NK-92 (cell line): ENCODE data around the gene ZNF248.
A peak's percentile ranks its signal among the peaks of the same experiment; 100 is the strongest.
"Not testable (repeated sequence)": the region's sequence is repeated elsewhere in the genome, so short reads cannot be mapped to it uniquely, and the experiment has no call there.

Experiments used
- DNase-seq: peaks from one replicate; lab custom pipeline; 2025; ENCODE audit not compliant: unreplicated experiment; lab: John Stamatoyannopoulos, UW

Gene ZNF248

GRCh38 chr10:37857287-37858211 lies at the start of gene ZNF248:
TSS of gene ZNF248 (minus strand) at chr10:37857610. CDS start at chr10:37856310, 1,300 bp downstream.
- DNase-seq: peak; percentile 52

- DNase-seq: no peak
These were observed 49.0 kb upstream of the ZNF248 start for GRCh38 chr10:37906382-37906781.

GRCh38 chr10:37896436-37896835 lies 39.0 kb upstream of the ZNF248 start:
- no peak for DNase-seq

DNA sequence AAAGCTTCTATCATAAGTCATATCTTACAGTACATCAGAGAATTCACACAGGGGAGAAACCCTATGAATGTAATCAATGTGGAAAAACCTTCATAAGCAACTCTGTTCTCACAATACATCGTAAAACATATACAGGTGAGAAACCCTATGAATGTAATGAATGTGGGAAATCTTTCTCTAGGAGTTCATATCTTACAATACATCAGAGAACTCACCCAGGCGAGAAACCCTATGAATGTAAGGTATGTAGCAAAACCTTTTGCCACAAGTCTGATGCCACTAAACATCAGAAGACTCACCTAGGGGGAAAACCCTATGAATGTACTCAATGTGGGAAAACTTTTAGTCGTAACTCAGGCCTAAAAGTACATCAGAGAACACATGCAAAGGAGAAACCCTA lies 38.3 kb upstream of the ZNF248 start:
- no peak for DNase-seq

GRCh38 chr10:37885850-37886249 lies 28.4 kb upstream of the ZNF248 start:
- no peak for DNase-seq

- DNase-seq: no peak
These were observed 15.5 kb upstream of the ZNF248 start for GRCh38 chr10:37872955-37873354.

GRCh38 chr10:37872283-37872682 lies 14.9 kb upstream of the ZNF248 start:
- DNase-seq: no peak

DNA sequence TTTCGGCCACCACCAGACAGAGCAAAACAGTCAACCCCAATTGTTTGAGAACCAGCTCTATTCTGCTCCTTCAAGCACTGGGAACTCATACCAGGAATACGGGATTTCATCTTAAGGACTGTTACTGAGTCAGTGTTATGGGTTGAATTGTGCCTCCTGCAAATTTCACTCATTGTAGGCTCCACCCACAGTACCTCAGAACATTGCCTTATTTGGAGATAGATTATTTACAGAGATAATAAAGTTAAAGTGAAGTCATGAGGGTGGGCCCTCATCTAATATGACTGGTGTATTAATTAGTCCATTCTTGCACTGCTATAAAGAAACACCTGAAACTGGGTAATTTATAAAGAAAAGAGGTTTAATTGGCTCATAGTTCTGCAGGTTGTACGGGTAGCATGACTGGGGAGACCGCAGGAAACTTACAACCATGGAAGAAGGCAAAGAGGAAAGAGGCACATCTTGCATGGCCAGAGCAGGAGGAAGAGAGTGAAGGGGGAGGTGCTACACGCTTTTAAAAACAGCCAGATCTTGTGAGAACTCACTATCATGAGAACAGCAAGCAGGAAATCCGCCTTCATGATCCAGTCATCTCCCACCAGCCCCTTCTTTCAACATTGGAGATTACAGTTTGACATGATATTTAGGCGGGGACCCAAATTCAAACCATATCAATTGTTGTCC lies 14.3 kb upstream of the ZNF248 start:
- no peak for DNase-seq

DNA sequence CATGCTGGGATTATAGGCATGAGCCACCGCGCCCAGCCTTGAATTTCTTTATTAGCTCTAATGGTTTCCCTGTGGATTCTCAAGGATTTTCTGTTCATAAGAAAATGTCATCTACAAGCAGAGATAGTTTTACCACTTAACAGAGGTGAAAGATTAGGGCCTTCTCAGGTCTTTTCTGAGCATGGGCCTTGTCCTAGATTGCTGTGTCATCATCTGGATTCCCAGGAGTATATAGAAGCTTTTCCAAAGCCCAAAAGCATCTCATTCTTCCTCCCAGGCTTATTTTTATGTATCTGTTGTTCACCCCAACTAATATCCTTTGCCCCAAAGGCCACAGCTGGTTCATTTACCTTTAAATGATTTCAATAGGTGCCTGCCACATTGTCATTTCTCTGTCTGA lies 13.7 kb upstream of the ZNF248 start:
- DNase-seq: no peak

- no peak for DNase-seq
These were observed 11.4 kb upstream of the ZNF248 start for GRCh38 chr10:37868796-37869195.

DNA sequence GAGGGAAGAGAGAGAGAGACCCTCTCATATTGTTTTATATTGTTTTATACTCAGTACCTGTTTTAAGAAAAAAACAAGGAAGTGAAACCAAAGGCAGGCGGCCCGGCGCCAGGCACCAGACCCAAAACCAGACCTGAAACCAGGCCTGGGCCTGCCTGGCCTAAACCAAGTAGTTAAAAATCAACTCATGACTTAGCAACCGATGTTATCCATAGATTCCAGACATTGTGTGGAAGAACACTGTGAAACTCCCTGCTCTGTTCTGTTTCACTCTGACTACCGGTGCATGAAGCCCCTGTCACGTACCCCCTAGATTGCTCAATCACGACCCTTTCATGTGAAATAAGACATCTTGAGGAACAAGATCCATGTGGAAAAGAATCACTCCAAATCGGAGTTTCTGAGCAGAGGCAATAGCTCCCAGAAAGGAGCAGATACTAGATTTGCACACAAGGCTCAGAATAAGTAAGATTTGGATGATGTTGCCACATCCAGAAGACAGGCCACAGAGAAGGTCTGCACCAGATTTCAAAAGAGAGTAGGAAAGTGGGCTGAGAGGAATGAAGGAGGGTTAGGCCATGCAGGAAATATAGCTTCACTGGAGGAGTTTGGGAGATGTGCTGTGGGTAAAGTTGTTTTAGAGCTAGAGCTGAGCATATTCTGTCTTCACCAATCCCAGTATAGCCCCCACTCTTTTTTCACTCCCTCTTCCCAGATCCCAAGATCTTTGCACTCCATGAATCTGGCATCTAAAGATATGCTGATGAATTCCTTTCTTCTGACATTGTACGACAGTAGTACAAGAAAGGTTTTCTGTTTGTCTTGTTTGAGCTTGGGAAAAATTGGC lies 8.8 kb upstream of the ZNF248 start:
- peak; percentile 1 for DNase-seq

- DNase-seq: no peak
These were observed 7.9 kb upstream of the ZNF248 start for GRCh38 chr10:37865264-37865663.

- DNase-seq: no peak
These were observed 3.2 kb upstream of the ZNF248 start for GRCh38 chr10:37860494-37861190.

DNA sequence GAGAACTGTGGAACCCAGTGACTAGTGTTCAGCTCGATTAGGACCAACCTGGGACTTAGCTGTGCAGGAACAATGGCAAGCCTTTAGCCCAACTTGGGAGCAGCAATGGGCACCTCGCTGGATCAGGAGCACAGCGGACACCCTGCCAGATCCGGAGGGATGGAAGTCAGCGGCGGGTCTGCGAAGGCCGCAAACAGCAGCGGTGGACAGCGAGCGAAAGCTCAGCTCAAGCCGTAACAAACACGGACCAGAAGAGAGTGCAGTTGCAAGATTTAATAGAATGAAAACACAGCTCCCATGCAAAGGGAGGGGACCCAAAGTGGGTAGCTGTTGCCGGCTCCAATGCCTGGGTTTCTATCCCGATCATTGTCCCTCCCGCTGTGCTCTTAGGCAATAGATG lies 1.9 kb upstream of the ZNF248 start:
- not testable (repeated sequence) for DNase-seq

GRCh38 chr10:37856881-37857286 lies 526 bp downstream of the ZNF248 start:
- no peak for DNase-seq

DNA sequence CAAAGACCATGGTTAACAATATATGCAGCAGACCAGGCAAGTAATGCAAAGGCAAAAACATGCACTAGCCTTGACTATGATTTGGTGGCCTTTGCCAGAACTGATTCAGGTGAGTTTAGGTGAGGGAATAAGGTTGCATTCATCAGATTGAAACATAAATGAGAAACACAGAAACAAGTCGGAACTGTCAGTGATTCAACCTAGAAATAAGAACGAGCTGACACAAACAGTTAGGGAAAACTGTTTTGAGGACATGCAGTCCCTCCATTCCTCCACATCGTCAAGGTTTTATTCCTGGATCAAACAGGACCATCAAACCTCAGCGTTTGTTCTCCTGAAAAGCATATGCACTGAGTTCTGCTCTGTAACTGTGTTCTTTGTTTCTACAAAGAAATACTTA lies 1.8 kb downstream of the ZNF248 start:
- DNase-seq: no peak

DNA sequence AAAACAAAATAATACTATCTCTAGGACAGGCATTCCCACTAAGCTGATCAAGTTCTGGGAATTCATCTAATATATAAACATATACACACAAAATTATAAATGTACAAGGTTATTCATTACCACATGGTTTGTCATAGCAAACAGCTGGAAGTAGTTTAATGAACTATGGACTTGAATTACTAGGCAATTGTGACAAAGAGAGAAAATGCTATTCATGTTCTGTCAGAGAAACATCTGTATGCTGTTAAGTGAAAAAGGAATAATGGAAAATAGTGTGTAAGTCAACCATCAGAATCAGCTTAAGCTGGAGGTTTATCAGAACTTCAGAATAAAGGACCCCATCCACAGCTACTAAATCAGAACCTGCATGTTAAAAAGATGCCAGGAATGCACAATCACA lies 2.8 kb downstream of the ZNF248 start:
- DNase-seq: no peak

GRCh38 chr10:37844644-37845043 lies 12.8 kb downstream of the ZNF248 start:
- no peak for DNase-seq

DNA sequence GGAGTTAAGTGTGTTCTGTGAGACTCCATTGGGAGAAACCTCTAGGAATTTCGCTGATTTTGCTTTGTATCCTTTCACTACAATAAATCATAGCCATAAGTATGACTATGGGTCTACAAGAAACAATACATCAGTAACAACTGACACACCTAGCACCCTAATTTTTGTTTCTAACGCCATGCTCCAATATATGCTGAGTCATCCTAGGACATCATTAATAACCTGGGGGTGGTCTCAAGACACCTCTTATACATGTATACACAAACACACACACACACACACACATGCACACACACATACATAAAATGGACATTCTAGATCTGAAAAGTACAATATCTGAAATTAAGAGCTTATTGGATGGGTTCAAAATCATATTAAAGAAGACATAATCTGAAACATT lies 18.2 kb downstream of the ZNF248 start:
- no peak for DNase-seq

DNA sequence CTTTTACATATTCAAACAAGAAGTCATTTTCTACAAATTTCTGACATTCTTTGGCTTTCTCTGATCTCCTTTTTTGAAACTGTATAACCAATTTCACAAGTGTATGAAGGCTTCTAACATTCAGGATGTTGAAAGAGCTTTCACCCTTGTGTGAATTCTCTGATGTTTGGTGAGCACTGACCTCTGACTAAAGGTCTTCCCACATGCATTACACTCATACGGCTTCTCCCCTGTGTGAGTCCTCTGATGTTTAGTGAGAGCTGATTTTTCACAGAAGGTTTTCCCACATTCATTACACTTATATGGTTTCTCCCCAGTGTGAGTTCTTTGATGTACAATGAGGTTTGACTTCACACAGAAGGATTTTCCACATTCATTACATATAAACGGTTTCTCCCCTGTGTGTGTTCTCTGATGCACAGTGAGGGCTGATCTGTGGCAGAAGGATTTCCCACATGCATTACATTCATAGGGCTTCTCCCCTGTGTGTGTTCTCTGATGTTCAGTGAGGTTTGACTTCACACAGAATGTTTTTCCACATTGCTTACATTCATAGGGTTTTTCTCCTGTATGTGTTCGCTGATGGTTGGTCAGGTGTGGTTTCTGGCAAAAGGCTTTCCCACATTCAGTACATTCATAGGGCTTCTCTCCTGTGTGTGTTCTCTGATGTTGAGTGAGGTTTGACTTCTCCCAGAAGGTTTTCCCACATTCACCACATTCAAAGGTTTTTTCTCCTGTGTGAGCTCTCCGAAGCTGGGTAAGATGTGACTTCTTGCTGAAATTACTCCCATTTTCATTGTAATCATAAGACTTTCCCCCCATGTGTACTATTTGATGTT lies 25.7 kb downstream of the ZNF248 start:
- no peak for DNase-seq
